IPS-20b (cell line): ENCODE data around the gene KCNQ2.

ENCODE experiments used
- H3K27ac ChIP-seq: one replicate; pipeline ENCODE4 v1.5.1; 2013; ENCODE audit warnings: low read length
- H3K27me3 ChIP-seq: 2 replicates; pipeline ENCODE4 v1.6.1; 2013; ENCODE audit warnings: mild to moderate bottlenecking, low read length, inconsistent platforms; ENCODE audit not compliant: insufficient read depth
- H3K36me3 ChIP-seq: 2 replicates; pipeline ENCODE4 v1.6.1; 2013; ENCODE audit warnings: low read depth, mild to moderate bottlenecking, inconsistent platforms, low read length, moderate library complexity; ENCODE audit not compliant: insufficient read depth
- H3K4me1 ChIP-seq: 2 replicates; pipeline ENCODE4 v1.6.1; 2013; ENCODE audit warnings: mild to moderate bottlenecking, control low read depth, inconsistent platforms, low read length, moderate library complexity; ENCODE audit not compliant: insufficient read depth
- H3K4me3 ChIP-seq: 2 replicates; pipeline ENCODE4 v1.5.1; 2013; ENCODE audit warnings: mild to moderate bottlenecking, low read length, inconsistent platforms
- H3K9ac ChIP-seq: 2 replicates; pipeline ENCODE4 v1.6.1; 2013; ENCODE audit warnings: low read depth, mild to moderate bottlenecking, inconsistent platforms, low read length, moderate library complexity
- H3K9me3 ChIP-seq: 2 replicates; pipeline ENCODE4 v1.6.1; 2013; ENCODE audit warnings: mild to moderate bottlenecking, low read depth, low read length, inconsistent platforms; ENCODE audit not compliant: insufficient read depth

The KCNQ2 gene

GRCh38 chr20:63466250-63466825 lies 6.1 kb downstream of the KCNQ2 start:
- H3K27me3 ChIP-seq, result 0 out of 2 replicates have a peak, but pooled peaks cover 4% of the 10 kb centered on the region

GRCh38 chr20:63465380-63466249 lies 6.8 kb downstream of the KCNQ2 start:
- Histone ChIP-seq H3K27ac (no peak overlapping the region), H3K27me3 (no peaks in the 10 kb centered on the region), H3K9ac (no peak overlapping the region), H3K36me3 (no peaks in the 10 kb centered on the region), H3K4me3 (no peak overlapping the region), H3K9me3 (no peaks in the 10 kb centered on the region), H3K4me1 (no peaks in the 10 kb centered on the region)

More at GRCh38 chr20:63466250-63466825, 6.1 kb downstream of the KCNQ2 start:
- H3K36me3 ChIP-seq, result no peaks in the 10 kb centered on the region
- H3K9me3 ChIP-seq, result no peaks in the 10 kb centered on the region
- no peak overlapping the region for H3K27ac ChIP-seq
- no peak overlapping the region for H3K4me3 ChIP-seq
- no peaks in the 10 kb centered on the region for H3K4me1 ChIP-seq
- H3K9ac ChIP-seq, result no peak overlapping the region

GRCh38 chr20:63464289-63464635 lies 8.2 kb downstream of the KCNQ2 start:
- Histone ChIP-seq H3K4me1 (no peaks in the 10 kb centered on the region), H3K27me3 (no peaks in the 10 kb centered on the region), H3K9ac (no peak overlapping the region), H3K4me3 (no peak overlapping the region), H3K27ac (no peak overlapping the region), H3K36me3 (no peaks in the 10 kb centered on the region), H3K9me3 (no peaks in the 10 kb centered on the region)

- H3K27ac ChIP-seq, result no peak overlapping the region
- no peaks in the 10 kb centered on the region for H3K27me3 ChIP-seq
- no peaks in the 10 kb centered on the region for H3K9me3 ChIP-seq
- H3K36me3 ChIP-seq, result no peaks in the 10 kb centered on the region
- H3K4me1 ChIP-seq, result no peaks in the 10 kb centered on the region
- H3K4me3 ChIP-seq, result no peak overlapping the region
- no peak overlapping the region for H3K9ac ChIP-seq
Observed at GRCh38 chr20:63463400-63464288, 8.8 kb downstream of the KCNQ2 start.

- no peak overlapping the region for H3K27ac ChIP-seq
- H3K36me3 ChIP-seq, result no peaks in the 10 kb centered on the region
- no peak overlapping the region for H3K4me3 ChIP-seq
- H3K9me3 ChIP-seq, result no peaks in the 10 kb centered on the region
- H3K4me1 ChIP-seq, result no peaks in the 10 kb centered on the region
- H3K27me3 ChIP-seq, result no peaks in the 10 kb centered on the region
- H3K9ac ChIP-seq, result no peak overlapping the region
Observed at GRCh38 chr20:63462244-63462643, 10.2 kb downstream of the KCNQ2 start.

GRCh38 chr20:63461104-63461763 lies 11.2 kb downstream of the KCNQ2 start:
- H3K36me3 ChIP-seq, result no peaks in the 10 kb centered on the region
- H3K4me1 ChIP-seq, result no peaks in the 10 kb centered on the region; the same call in 1 of the 2 replicates
- H3K27me3 ChIP-seq, result no peaks in the 10 kb centered on the region
- H3K27ac ChIP-seq, result no peak overlapping the region
- no peak overlapping the region for H3K4me3 ChIP-seq
- H3K9me3 ChIP-seq, result no peaks in the 10 kb centered on the region
- no peak overlapping the region for H3K9ac ChIP-seq

GRCh38 chr20:63459070-63459380 lies 13.4 kb downstream of the KCNQ2 start:
- H3K9ac ChIP-seq, result no peak overlapping the region
- peaks cover 5% of the 10 kb centered on the region; the same call in 1 of the 2 replicates for H3K4me1 ChIP-seq
- no peak overlapping the region for H3K27ac ChIP-seq
- no peaks in the 10 kb centered on the region for H3K9me3 ChIP-seq
- H3K36me3 ChIP-seq, result no peaks in the 10 kb centered on the region
- no peak overlapping the region for H3K4me3 ChIP-seq
- no peaks in the 10 kb centered on the region for H3K27me3 ChIP-seq

GRCh38 chr20:63458170-63459069 lies 14.0 kb downstream of the KCNQ2 start:
- no peak overlapping the region for H3K27ac ChIP-seq
- no peaks in the 10 kb centered on the region for H3K36me3 ChIP-seq
- H3K27me3 ChIP-seq, result no peaks in the 10 kb centered on the region
- peaks cover 8% of the 10 kb centered on the region; the same call in 1 of the 2 replicates for H3K4me1 ChIP-seq
- no peak overlapping the region for H3K9ac ChIP-seq
- no peaks in the 10 kb centered on the region for H3K9me3 ChIP-seq
- no peak overlapping the region for H3K4me3 ChIP-seq

- H3K27ac ChIP-seq, result no peak overlapping the region
- H3K36me3 ChIP-seq, result no peaks in the 10 kb centered on the region
- H3K9ac ChIP-seq, result no peak overlapping the region
- no peaks in the 10 kb centered on the region for H3K27me3 ChIP-seq
- no peak overlapping the region for H3K4me3 ChIP-seq
- peaks cover 8% of the 10 kb centered on the region; the same call in 1 of the 2 replicates for H3K4me1 ChIP-seq
- no peaks in the 10 kb centered on the region for H3K9me3 ChIP-seq
Observed at GRCh38 chr20:63457737-63458136, 14.7 kb downstream of the KCNQ2 start.

GRCh38 chr20:63456429-63457284 lies 15.8 kb downstream of the KCNQ2 start:
- no peaks in the 10 kb centered on the region for H3K9me3 ChIP-seq

More at GRCh38 chr20:63456429-63457284, 15.8 kb downstream of the KCNQ2 start:
- Histone ChIP-seq H3K36me3 (no peaks in the 10 kb centered on the region), H3K27me3 (no peaks in the 10 kb centered on the region), H3K9ac (no peak overlapping the region), H3K27ac (no peak overlapping the region), H3K4me1 (peaks cover 8% of the 10 kb centered on the region; the same call in 1 of the 2 replicates), H3K4me3 (no peak overlapping the region)
